Islet precursor cell (in vitro differentiated cells): Measurements from ENCODE around the gene TRIM67.

ENCODE experiments used
- DNase-seq: peaks from one replicate; pipeline ENCODE4 v3.0.0-alpha.2; 2018

The TRIM67 gene

DNA sequence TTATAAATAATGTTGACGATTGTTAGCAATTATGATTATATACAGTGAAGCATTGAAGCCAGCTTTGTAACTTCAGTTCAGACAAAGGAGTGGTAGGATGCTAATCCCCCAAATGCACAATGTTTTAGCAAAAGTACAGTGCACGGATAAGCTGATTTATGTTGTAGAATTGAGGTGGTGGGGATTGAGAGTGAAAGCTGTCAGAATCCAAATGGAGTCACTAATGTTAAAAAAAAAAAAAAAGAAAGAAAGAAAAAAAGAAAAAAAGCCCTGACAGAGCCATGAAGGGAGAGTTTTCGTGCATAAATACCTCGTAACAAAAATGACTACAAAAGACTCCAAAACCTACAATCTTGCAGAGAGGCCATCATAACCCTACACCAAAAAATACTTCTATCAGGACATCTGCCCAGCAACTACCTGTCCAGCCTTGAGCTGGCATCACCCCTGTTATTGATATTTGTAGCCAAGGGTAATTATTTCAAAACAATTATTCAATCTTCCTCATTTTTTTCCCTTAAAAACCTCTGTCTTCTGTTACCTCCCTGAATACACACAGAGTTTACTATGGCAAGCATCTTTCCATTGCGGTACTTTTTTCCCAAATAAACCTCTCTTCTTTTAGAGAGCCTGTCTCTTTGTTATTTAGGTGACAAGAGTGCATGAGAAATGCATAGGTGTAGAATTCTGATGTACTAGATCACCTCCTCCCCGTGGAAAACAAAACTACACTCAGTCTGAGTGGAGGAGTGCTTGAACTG, 2.5 kb upstream of the TRIM67 start:
- no peak for DNase-seq

DNA sequence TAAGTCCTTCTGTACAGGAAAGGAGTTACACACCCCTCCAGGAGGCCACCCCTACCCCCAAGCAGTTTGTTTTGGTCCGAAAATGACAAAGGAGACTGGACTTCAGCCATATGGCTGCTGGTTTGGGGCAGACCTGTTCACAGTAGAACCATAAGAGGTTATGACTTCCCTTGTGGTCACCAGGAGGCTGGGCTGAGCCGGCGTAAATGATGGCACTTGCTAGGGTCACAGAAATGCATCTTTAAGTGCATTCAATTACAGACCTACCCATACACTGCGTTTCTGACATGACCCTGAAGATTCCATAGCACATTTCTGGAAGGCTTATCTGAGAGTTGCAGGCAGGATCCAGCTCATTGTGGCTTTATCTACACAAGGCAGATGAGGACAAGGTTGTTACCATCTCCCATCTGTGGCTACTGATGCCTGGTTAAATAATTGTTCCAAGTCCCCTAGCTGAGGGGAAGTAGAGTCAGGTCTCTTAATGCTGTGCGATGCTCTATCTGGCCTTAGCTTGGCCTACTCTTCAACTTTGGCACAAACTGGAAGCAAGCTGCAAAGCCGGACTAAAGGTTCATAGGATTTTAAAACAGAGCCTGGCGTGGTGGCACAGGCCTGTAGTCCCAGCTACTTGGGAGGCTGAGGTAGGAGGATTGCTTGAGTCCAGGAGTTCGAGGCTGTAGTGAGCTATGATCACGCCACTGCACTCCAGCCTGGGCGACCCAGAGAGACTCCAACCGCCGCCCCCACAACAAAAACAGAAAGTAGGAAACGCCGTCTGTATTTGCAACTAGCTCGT, 1.7 kb upstream of the TRIM67 start:
- DNase-seq: no peak

DNA sequence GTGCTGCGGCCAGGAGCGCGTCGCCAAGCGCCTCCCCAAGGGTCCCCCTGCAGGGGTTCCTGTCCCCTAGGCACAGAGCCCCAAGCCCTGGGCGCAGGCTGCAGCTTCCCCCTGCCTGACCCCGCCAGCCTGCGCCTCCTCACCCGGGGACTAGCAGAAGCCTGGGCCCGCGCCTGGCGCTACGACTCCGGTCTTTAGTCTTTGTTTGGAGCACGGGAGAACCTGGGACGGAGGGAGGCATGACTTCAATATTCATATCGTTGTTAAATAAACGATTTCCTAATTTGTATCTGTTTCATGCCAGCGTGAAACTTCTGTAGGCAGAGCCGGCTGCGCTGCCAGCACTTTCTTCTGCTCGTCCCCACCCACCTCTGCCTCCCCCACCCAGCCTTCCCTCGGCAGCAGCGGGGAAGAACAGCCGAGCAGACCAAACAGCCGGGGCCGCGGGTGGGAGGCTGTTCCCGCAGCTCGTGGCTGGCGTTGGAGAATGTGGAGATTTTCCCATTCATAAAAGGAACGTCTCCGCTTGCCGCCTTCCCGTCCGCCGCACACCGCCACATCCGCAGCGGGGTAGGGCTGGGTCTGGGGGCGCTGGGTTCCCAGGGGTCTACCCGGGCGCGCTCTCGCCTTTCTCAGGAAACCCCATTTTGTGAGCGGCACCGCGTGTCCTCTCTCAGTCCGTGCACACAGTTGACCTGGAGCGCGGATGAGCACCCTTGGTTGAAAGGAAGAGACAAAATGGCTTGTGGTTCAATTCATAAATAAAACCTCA, 777 bp upstream of the TRIM67 start:
- no peak for DNase-seq

DNA sequence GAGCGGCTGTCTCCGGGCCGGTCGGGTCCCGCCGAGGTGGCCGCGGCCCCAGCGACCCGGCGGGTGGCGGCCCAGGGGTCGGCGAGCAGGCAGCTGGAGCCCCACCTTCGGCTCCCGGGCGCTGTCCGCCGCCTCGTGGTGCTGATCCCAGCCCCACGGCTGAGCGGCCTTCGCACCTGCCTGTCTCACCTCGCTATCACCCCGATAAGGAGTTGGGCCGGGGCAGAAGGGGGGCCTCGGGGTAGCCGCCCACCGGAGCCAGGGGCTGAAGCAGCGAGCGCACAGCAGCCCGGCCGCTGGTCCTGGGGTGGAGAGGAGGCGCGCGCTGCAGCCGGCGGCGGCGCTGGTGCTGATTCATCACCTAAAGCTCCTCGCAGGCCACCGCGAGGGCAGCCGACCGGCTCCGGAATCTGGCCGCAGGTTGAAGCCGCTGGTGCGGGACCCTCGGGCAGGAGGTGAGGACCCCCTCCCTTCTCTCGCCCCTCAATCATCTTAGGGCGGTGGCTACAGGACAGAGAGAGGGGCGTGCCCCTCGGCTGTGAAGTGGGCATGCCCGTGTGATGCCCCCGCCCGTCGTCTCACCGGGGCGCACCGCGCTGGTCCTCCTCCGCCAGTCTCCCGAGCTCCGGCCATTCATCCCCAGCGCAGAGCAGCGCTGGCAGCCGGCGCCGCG, 575 bp downstream of the TRIM67 start:
- peak; percentile 85 for DNase-seq

DNA sequence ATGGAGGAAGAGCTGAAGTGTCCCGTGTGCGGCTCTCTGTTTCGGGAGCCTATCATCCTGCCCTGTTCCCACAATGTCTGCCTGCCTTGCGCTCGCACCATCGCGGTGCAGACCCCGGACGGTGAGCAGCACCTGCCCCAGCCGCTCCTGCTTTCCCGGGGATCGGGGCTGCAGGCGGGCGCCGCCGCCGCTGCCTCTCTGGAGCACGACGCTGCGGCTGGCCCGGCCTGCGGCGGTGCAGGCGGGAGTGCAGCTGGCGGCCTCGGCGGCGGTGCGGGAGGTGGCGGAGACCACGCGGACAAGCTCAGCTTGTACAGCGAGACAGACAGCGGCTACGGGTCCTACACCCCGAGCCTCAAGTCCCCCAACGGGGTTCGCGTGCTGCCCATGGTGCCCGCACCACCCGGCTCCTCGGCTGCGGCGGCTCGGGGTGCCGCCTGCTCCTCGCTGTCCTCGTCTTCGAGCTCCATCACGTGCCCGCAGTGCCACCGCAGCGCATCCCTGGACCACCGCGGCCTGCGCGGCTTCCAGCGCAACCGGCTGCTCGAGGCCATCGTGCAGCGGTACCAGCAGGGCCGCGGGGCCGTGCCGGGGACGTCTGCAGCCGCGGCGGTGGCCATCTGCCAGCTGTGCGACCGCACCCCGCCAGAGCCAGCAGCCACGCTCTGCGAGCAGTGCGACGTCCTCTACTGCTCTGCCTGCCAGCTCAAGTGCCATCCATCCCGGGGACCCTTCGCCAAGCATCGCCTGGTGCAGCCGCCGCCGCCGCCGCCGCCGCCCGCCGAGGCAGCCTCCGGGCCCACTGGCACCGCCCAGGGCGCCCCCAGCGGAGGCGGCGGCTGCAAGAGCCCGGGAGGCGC, 1.3 kb downstream of the TRIM67 start:
- no peak for DNase-seq

DNA sequence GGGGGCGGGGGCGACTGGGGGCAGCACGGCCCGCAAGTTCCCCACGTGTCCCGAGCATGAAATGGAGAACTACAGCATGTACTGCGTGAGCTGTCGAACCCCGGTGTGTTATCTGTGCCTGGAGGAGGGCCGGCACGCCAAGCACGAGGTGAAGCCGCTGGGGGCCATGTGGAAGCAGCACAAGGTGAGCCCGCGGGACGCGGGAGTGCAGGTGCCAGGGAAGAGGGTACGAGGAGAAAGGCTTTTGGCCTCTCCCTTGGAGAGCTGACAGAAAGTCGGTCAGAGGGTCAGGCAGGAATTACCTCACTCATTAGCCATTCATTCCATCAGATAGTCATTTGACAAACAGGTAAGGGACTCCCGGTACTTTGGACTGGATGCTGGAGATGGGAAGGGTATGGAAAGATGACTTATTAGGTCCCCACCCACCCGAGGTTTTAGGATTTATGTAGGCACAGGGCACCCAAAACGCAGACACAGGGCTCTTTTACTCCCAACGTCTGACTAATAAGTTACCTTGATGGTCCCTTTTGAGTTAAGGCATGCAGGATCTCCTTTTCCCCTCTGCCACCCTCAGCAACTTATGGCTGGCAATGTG, 2.1 kb downstream of the TRIM67 start:
- no peak for DNase-seq

DNA sequence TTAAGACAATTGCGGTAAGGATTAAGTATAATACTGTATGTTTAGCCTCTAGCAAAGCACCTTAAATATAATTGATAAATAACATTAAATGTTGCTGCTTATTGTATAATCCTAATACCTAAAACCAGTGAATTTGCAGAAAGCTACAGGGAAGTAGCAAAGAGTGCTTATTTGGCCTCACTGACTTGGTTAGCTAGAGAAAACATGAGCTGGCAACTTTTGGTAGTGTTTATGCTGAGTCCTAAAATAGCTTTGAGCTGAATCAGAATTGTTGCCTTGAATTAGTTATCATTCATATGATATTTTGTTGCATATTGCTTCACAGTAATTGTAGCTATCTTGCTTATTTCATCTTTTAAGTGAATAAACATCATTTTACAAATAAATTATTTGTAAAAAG, 3.5 kb downstream of the TRIM67 start:
- DNase-seq: no peak

DNA sequence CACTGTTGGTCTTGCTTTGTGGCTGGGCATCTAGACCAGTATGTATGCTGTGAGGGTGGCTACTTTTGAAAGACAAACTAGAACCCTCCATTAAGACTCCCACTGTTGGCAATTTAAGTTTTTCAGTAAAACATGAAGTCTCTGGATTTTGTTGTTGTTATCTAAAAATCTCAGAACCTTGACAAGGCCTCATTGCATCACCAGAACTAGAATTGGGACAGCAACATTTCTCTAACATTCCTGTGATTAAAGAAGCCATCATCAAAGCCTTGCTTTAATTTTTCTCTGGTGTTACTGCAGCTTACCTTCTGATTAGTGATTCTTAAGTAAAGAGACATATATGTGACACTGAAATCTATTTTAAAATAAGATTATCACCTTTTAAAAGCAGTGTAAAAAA, 4.5 kb downstream of the TRIM67 start:
- no peak for DNase-seq

DNA sequence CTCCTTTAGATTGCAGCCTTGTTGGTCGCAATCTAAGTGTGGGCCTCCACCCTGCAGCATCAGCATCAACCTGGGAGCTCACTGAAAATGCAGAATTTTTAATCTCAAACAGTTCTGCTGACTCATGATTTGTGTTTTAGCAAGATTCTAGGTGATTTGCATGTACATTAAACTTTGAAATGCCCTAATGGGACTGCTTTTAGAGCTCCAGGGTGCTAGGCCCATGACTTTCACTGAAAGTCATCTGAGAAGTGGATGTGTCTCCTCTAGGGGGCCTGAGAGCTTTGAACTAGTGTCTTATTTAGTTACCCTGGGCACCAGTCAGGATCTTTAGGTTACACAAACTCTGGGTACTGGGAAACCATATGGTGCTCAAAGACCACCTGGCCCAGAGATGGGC, 9.0 kb downstream of the TRIM67 start:
- DNase-seq: no peak

DNA sequence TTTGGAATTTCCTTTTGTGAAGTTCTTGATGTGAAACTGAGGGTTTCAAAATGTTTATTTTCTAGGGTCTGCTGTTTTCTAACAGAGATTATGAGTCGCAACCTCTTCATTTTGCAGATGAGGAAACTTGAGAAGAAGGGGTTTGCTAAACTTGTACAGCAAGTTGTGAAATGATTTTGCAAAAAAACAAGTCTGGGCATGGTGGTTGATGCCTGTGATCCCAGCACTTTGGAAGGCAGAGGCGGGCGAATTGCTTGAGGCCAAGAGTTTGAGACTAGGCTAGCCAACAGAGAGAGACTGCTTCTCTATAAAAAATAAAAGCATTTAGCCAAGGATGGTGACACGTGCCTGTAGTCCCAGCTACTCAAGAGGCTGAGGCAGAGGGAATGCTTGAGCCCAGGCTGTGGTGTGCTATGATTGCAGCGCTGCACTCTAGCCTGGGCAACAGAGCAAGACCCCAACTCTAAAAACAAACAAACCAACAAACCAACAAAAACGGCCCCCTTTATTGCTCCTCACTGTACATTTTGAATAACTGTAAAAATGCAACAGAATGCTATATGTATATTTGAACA, 9.9 kb downstream of the TRIM67 start:
- no peak for DNase-seq

DNA sequence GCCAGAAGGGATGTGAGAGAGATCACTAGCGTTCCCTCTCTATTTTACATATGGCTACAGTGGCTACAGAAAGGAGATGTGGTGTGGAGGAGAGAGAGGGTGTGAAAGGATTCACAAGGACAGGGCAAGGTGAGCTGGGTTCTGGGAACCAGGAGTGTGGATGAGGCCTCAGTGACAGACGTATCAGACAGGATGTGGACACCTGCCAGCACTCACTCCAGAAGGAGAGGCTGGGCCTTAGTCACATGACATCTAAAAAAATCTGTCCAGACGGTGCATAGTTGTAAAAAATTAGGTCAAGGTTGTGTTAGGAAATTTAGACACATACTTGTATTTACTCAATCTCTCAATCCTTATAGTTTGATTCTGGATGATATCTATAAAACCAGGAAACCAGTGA, 10.6 kb downstream of the TRIM67 start:
- no peak for DNase-seq

DNA sequence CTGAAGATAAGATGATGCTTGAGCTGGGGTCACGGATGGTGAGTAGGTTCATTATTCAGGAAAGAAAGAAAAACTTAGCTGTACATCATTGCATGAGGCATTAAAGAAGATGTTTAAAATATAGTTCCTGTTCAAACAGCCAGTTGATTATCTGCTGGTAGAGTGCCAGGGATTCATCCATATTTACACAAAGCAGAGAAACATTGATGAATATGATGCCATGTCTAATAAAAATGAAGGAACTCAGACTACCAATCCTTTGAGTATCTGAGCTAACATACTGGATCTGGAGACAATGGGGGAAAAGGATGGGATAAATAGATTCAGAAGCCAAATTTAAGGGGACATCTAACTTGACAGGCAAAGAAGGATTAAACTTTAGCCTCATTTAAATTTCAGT, 14.6 kb downstream of the TRIM67 start:
- no peak for DNase-seq

DNA sequence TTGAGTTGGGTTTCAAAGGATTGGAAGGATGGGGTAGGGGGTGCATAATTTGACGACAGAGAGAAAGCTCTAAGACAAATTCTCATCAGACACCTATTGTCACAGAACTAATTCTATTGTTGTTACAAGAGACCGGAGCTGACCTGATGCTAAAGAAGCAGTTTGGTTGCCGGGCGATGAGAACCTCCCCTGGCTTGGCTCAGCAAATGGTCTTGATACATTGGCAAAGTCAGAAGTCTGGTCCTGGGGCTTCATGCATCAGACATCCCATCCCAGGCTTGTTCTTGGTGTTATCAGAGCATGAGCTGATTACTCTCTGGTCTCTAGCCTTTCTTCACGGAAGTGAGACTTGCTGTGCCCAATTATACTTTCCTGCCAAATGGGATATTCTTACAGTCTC, 15.4 kb downstream of the TRIM67 start:
- DNase-seq: no peak

DNA sequence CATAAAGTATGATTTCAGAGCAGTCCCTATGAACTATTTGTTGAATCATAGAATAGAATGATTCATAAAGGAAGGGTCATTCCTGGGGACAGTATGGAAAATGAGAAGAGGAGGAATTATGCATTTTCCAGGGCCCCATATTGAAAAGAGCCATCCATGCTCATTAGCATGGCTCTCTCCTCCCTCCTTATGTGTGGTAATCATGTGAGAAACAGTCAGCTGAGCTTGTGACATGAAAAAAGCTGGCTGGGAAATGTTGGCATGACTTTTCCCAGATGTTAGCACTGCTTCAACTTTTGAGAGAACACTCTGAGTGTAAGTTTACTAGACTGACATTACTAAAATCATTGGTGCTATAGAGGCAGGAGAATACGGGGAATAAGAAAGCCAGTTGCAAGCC, 16.1 kb downstream of the TRIM67 start:
- DNase-seq: no peak

DNA sequence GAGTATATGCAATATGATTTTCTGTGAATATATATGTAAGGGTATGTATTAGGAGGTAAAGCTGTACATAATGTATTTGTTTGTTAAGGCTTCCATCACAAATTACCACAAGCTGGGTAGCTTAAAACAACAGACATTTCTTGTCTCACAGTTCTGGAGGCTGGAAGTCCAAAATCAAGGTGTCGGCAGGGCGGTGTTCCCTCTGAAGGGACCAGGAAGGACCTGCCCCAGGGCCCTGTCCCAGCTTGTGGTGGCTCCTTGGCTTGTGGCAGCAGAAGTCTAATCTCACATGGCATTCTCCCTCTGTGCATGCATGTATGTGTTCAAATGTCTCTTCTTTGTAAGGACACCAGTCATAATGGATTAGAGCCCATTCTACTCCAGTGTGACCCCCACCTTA, 17.1 kb downstream of the TRIM67 start:
- no peak for DNase-seq

DNA sequence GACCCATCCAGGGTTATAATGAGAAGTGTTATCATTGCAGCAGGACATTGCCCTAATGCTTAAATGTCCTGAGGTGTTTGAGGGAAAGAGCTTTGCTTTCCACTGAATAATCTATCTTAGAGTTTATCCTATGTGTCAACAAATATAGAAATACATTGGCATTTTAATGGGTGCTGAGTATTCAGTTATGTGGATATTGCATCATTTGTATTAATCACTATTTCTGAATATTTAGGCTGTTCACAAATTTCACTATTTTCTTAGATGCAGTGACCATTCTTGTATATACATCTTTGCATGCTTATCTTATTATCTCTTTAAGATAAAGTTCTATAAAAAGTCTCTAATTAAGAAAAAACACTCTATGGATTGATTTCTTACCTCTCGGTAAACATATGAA, 18.2 kb downstream of the TRIM67 start:
- no peak for DNase-seq

DNA sequence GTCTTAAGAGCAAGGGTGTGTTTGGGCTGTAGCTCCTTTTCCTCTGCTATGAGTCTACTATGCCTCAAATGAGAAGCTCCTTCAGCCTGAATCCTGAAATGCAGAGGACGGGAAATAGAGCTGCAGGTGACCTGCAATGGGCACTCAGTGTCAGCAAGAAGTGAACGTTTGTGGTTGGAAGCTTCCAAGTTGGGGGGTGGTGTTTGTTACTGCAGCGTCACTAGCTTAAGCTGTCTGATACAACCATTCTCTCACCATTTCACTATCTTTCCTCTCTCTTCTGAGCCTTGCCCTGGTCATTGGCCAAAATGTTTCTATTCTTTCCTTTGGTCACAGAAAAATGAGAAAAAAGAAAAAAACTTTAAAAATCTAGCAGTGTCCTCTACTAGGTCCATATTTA, 19.4 kb downstream of the TRIM67 start:
- DNase-seq: no peak

DNA sequence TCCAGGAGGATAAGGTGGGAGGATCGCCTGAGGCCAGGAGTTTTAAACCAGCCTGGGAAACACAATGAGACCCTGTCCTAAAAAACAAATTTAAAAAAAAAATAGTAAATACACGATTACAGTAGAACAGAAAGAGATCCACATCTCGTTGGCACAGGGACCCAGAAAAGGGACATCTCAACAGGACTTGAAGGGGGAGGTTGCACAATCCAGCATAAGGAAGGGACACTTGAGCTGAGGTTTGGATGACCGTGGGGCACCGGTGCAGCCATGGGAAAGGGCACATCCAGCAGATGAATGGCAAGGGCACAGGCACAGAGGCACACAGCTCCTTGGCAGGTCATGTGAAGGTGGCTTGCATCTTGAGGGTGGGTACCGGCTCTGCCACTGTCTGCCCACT, 20.5 kb downstream of the TRIM67 start:
- DNase-seq: no peak

DNA sequence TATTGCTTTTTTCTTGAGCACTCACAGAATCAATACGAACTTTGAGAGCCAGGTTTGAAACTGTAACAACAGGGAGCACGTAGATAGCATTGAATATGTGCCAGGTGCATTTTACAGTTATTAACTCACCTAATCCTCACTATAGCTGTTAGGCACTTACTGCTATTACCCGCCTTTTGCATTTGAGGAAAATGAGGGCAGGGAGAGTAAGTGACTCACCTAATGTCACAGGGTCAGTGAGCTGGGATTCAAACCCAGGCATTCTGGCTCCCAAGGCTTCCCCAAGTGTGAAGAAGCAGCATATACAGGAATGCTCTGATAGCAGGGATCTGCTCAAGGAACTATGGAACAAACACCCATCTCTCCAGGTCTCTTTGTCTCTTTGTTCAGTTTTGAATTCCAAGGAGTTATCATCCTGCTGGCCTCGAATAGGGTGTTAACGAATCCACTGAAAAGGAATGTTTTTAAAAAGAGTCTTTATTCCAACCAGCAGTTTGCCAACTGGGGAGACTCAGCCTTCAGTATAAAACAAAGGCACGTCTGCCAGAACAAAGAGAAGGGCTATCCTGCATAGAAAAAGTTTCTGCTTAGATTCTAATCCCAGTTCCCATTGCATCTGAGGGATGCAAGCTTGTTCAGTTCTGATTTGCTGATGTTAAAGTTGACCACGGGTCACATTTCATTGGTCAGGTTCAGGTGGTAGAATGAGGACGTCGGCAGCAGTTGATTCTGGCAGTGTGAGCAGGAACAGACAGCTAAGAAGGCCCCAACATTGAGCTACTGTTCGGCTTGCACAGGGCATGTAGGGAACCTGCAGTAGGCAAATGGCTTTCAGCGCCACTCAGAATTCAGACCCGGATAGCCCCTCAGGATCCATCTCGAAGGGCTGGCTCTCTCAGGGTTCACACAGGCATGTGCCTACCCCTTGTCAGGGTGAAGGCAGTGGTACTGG, 22.1 kb downstream of the TRIM67 start:
- no peak for DNase-seq

DNA sequence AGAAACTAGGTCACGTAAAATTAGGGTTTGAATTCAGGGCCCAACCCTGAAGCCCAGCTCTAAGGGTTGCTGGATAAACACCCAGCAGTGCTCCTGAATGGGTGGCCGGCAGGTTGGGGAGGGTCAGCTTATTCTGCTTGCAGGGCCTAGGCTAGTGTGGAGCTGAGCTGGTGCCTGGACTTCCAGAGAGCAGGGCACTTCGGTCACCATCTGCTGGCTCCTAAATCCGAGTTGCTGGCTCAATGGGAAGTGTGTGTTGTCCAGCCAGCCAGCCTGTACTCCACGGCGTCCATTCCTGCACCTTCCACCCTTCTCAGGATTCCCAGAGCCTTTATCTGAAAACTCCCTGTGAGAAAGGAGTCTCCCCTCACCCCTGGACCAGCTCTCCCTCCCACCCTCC, 23.0 kb downstream of the TRIM67 start:
- DNase-seq: no peak
